ENCODE data around the gene POGLUT3. TPM values are rescaled to one million over a fixed set of nuclear protein-coding genes. Genes with fewer than 3 reads are reported as not detected.

POGLUT3 gene, protein sequence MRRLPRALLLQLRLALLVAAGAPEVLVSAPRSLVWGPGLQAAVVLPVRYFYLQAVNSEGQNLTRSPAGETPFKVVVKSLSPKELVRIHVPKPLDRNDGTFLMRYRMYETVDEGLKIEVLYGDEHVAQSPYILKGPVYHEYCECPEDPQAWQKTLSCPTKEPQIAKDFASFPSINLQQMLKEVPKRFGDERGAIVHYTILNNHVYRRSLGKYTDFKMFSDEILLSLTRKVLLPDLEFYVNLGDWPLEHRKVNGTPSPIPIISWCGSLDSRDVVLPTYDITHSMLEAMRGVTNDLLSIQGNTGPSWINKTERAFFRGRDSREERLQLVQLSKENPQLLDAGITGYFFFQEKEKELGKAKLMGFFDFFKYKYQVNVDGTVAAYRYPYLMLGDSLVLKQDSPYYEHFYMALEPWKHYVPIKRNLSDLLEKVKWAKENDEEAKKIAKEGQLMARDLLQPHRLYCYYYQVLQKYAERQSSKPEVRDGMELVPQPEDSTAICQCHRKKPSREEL
- 15.5 and 16.4 TPM in 2 replicates for total RNA-seq

DNA sequence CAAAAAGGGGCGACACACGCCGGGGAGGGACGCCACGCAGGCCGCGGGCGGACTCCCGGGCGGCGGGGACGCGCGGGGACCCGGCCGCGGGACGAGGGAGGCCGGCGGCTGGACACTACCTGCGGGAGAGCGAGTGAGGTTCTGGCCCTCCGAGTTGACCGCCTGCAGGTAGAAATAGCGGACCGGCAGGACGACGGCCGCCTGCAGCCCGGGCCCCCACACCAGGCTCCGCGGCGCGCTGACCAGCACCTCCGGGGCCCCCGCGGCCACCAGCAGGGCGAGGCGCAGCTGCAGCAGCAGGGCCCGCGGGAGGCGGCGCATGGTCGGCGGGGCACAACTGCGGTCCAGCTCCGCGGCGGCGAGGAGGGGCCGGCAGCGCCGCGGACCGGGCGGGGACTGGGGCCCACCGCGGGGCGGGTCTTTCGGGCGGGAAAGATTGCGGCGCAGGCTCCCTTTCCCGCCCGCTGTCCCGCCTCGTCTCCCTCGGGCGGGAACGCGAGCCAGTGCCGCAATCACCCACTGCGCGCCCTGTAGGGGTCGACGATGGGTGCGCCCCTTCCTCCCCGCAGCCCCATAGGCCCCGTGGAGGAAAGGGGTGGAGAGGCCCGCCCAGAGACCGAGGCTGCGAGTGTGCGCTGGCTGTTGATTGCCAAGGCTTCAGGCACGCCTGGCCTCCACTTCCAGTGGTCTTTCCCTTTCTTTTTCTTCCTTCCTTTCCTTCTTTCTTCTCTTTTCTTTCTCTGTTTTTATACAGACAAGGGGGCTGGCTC lies at the start of gene POGLUT3:
POGLUT3 (minus strand) TSS at position 339 of the 770 bp plus-strand sequence; CDS start at position 321, 18 bp downstream.
- intact Hi-C loops (cut with micrococcal nuclease), result loop anchor here (1.0 to 5.0 kb wide), 2 partner anchors 95 to 376 kb away; partner anchors contain the start of genes ACAT1 and EXPH5

DNA sequence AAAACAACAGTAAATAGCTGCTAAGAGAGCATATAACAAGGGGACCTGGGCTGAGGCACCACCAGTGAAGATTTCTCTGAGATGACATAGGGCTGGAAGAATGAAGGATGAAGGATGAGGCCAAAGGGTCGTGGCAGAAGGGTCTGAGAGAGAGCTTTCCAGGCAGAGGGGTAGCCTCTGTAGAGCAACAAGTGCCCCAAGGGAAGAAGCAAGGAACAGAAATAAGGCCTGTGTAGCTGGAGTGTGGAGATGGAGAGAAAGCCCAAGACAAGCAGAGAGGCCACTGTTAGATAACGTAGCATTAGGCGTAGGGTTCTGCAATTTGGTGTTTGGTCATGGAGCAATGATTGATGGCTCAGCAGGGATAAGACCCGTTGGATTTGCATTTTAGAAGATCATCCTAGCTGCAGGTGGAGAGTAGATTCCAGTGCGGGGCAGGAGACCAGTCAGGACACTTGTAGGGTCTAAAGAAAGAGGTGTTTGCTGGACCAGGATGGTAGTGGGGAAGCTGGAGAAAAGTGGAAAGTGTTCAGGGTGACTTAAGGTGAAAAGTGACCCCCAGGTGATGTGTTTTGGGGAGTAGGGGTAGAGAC lies 47.8 kb upstream of the POGLUT3 start:
- intact Hi-C loops (cut with micrococcal nuclease), result no loop called here

DNA sequence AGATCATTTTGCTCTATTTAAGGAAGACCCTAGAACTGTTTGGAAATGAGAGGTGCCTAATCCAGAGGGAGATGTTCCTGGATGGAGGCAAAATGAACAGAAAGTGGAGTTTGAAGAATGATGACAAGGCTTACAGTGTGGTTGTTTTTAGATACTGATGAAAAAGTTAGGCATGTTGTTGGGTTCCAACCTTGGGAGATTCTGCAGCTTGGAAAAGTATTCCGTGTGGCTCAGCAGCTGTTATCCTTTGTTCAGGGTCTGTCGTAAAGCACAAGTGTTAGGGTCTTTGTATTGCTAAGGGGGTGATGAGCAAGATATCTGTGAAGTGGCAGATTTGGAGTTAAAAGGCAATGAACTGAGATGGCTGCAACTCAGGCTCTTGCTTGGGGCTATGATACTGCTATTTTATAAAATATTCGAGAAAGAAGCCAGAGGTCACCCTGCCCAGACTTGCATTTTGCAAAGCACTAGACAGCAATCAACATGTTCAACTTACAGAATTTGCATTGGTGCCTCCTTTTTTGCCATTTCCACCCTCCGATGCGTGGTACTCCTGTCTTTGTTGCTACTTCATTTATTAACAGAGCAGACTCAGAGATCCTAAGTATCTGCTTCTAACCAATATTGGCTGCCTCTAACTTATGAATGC lies 45.3 kb upstream of the POGLUT3 start:
- intact Hi-C loops (cut with micrococcal nuclease), result no loop called here

DNA sequence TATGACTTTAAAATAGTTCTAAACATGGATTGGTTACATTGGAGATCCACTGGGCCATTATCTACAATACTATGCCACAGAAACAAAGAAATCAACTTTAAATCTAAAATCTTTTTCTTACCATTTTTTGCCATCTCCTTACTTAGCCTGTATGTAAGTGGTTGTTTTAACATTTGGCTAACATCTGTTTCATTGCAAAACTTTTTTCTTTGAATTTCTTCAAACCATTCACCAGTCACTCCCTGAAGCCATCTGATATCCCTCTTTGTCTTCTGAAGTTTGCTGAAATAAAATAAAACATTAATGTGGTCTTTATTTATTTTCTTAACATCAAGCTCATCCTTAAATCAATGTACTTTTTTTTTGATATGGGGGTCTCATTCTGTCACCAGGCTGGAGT lies 43.3 kb upstream of the POGLUT3 start:
- intact Hi-C loops (cut with micrococcal nuclease), result no loop called here

DNA sequence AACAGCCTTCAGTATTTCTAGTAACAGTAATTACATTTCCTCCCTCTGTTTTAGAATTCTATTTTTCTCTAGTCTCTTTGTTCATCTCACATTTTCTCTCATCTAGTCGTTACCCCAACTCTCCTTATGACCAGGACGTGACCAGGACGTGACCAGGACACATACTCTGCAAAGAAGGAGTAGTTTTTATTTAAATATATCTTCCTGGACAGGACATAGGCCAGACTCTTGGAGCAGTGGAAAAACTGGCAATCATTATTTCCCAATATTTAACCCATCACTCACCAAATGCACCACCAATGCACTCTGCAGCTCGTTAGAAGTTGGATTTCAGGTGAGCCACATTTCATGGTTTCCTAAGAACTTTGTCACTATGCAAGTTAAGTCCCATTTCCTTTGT lies 40.3 kb upstream of the POGLUT3 start:
- intact Hi-C loops (cut with micrococcal nuclease), result no loop called here

DNA sequence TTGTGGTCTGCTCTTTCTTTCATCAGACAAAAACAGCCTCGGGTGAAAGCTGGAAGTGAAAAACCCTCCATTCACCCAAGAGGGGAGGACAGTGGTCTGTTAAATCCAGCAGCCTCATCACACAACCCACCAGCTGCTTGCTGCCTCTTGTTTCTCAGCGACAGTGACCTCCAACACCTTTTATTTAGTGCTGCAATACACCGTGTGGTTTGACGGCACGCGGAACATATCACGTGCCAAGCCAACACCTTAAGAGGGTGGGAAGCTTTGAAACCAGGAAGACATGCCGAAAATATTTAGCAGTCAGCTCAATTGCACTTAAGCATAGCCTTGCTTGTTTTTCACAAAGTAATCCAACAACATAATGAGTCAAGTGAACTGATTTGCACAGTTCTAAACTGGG lies 39.8 kb upstream of the POGLUT3 start:
- intact Hi-C loops (cut with micrococcal nuclease), result no loop called here

DNA sequence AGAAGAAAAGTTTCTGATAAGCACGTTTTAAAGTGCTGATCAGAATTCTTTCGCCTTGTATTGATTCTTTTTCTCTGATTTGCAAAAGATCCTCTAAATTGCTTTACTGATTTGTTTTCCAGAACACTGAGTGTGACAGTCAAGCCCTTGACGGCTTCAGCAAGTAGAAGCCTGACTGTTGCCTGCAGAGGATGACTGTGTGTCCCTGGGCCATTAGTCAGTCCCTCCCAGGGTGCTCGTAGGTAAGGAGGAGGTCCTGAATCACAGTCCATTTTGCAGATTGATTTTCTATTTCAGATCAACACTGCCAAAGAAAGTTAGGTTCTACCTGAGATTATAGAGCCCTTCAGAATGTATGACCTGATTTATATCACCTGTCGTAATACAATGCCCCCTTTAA lies 38.6 kb upstream of the POGLUT3 start:
- intact Hi-C loops (cut with micrococcal nuclease), result no loop called here

DNA sequence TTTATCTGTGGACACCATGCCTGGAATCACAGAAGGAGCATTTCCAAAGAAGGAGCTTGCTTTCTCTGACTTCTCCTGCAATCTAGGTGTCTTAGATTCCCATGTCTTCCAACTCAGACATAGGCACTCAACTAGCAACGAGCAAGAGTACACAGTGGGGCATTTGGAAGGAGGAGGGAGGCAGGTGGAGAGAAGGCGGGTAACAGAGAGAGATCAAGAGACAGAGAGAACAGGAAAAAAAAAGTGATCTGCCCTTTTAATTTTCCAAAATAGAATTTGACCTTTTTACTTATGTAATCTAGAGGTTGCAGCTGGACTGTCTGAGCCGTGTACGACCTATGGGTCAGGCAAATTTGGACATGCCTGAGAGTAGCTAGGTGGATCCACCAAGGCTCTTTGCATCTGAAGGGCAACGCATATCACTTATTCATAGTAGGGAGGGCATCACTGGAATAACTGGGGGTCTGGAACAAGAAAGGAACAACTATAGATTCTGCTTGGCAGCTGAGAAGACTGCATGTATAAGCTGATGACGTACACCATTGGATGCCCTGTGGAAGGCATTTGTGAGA lies 37.3 kb upstream of the POGLUT3 start:
- intact Hi-C loops (cut with micrococcal nuclease), result no loop called here

DNA sequence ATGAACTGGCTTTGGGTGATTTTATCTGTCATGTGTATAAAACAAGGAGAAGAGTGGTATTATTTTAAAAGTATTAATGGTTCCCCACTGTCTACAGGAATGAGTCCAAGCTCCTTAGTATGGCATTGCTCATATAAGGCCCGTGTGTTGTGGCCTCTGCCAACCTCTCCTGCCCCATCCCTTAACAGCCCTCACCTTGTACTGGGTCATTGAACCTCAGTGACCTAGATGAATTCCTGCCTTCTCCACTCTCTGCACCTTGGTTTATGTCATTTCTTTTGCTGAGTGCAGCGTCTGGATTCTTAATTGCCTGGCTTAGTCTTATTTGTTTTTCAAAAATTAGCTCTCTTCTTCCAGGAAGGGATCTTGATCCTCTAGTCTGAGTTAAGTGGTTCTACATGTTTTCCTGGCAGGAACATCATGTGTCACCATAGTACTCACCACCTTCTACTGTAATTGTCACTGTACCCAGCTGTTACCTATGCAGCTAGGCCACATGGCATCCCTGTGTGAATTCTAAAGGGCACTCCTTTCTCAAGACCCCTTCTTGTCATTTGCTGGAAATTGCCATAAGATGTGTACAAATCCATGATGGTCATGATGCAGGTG lies 36.2 kb upstream of the POGLUT3 start:
- intact Hi-C loops (cut with micrococcal nuclease), result no loop called here

DNA sequence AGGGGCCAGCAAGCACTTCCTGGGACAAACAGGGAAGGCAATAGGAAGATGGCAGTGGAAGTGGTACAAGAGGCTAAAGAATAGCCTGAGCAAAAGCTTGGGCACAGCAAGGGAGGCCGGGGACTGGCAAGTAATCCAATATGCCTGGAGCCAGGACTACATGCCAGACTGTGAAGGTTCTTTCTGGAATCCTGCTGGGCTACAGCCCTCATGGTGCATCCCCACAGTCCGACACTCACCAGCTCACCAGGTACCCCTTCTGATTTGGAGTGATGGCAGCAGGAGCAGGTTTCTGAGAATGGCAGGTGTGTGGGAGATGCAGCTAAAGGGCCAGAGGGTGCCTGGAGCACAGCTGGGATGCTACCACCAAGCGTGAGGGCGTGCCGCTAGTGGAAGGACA lies 32.2 kb upstream of the POGLUT3 start:
- intact Hi-C loops (cut with micrococcal nuclease), result no loop called here

DNA sequence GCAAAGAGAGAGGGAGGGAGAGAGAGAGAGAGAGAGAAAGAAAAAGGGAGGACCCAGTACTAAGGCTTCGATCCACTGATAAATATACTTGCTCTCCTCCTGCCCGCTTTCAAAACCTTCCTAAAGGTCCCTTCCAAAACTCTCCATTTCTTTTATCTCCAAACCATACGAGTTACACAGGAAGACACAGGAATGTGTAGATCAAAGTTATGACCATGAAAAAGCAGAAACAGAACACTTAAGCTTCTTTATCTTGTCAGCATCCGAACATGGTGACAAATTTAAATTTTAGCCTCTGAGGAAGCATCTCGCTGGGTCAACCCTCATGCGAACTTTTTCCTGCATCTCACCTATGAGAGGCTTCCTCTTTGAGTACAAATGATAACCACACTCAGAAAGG lies 29.2 kb upstream of the POGLUT3 start:
- intact Hi-C loops (cut with micrococcal nuclease), result no loop called here

DNA sequence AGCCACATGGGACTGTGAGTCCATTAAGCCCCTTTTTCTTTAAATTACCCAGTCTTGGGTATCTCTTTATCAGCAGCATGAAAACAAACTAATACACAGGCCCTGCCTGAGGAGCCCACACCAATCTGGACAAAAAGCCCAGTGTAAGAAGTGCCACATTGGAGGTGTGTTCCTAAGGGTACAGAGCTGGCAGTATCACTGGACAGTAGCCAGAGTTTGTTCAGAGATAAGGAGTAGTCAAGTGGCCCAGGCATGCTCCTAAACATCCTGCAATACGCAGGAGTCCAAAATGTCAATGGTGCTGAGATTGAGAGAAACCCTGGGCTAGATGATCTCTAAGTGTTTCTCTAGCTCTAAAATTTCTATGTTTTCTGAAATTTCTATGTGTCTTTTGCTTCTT lies 27.0 kb upstream of the POGLUT3 start:
- intact Hi-C loops (cut with micrococcal nuclease), result no loop called here

DNA sequence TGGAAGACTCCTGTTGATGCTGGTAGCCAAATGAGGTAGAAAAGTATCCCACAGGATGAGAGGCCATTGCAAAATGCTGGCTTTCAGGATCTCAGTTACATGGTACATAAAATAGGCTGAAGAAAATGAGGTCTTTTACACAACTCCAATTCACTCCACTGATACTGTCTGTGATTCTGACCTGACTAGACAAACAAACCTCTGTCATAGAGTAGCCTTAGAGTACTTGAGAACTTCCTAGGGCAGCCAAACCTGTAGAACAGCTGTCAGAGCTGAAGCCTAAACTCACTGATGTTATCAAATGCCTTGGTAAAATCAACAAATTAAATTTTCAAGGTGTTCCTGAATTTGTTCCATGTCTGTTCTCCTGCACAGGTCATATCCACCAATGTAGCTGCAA lies 26.2 kb upstream of the POGLUT3 start:
- intact Hi-C loops (cut with micrococcal nuclease), result no loop called here

DNA sequence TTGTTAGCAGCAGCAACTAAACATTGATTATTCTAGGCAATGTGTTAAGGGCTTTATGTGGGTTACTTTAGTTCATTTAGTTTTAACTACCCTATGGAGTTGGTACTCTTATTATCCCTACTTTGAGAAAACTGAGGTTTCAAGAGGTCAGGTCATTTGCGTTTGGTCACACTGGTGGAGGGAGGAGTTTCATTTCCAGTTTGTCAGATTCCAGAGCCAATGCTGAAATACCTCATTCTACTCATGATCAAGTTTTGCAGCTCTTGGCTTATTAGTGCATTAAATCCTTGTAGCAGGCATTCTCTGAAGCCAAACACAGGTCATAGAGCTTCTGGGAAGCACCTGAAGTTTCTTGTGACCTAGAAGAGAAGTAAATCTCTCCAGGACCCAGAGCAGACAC lies 24.1 kb upstream of the POGLUT3 start:
- intact Hi-C loops (cut with micrococcal nuclease), result no loop called here

DNA sequence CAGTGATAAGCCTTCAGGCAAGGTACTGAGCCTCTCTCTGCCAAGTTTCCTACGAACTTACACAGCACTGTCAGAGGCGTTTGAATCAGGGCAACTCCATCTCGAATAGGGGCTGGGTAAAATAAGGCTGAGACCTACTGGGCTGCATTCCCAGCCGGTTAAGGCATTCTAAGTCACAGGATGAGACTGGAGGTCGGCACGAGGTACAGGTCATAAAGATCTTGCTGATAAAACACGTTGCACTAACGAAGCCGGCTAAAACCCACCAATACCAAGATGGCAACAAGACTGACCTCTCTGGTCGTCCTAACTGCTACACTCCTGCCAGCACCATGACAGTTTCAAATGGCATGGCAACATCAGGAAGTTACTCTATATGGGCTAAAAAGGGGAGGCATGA lies 20.4 kb upstream of the POGLUT3 start:
- intact Hi-C loops (cut with micrococcal nuclease), result no loop called here

DNA sequence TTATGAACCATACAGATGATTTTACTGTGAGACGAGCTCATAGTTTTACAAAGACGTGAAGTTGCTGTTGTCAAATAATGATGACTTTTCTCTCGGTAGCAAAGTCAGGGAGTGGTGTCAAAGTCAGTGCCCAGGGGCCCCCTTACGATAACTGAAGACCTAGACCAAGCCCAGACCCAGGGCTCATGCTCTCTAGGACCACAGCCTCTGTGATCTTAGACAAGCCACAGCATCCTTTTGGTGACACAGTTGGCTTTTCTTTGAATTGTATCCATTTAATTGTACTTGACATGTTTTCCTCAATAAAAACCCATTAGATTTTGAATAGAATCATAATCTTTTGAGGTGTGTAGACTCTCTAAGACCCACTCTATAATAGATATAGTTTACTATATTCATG lies 17.9 kb upstream of the POGLUT3 start:
- intact Hi-C loops (cut with micrococcal nuclease), result no loop called here

DNA sequence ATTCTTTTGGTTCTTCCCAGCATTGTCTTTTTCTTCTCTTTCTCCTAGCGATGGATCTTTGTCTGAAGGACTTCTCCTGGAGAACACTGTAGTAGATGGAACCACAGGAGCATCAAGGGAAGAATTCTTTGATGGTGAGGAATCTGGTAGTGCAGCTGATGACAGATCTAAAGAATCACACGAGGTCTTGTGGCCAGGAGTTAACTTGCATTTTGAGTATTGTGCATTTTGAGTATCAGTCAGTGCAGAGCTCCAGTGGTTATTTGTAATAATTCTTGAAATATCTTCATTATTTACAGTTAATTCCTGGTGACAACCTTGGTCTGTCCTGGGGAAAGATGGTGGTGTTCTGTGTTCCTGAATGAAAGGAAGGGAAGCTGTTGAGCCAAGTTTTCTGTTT lies 14.5 kb upstream of the POGLUT3 start:
- intact Hi-C loops (cut with micrococcal nuclease), result no loop called here

DNA sequence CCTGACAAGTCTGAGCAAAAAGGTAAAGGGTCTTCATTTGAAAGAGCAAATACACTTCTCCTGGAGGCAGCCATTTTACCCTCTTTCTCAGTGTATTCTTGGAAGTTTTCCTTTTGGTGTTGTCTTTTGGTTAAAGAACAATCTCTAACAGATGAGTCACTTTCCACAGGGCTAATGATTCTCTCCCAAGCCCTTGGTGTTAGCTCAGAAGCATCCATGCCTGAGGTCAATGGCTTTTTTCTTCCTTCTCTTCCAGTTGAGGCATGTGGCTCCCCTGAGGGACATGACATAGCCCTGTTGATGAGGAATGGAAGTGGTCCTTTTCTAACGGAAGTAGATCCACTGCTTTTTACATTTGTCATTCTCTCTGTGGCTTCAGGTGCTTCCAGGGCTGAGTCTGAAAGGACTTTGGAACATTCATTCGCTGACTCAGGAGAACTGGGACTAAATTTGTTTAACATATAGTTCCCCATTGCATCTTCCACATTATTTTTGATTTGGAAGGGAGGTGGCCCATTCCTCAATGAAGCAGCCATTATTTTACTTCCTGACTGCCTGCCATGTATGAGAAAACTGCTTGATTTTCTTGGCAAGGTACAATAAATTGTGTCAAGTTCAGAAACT lies 13.8 kb upstream of the POGLUT3 start:
- intact Hi-C loops (cut with micrococcal nuclease), result no loop called here

DNA sequence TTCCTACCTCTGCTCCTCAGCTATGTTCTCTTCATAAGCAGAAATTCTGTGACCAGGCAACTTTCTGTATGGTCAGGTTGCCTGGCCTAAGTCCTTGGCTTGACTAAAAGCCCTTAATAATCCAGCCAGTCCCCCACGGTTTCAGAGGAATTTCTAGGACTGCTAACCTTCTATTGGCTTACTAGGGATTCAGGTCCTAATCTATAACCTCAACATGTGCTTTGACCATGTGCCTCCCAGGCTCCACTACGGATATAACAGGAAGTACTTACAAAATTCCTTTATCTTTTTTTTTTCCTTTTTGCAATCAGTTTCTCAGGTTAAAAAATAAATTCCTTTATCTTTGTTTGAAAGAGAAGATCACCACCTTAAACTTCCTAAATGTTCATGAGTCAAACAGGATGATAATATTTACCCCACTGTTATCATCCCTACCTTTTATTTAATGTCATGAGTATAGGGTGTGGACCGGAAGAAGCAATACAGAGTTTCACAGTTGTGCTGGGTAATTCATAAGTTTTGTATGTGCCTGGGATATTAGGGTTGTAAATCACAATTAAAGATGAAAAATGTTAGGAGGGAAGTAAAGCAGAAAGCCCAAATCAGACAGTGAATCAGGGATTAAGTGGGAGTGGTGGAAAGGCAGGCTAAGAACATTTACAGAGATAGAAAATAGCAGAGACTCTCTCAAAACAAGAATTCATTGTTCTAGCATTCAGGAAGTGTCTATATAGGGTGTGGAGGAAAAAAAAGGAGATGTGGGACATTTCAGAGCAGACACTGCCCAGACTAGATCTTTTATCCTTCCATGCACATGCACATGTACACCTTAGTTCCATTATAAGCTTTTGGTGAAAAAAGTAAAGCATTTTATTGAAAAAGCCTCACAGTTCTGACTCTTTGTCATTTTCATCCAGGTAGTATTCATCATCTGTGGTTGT lies 10.7 kb upstream of the POGLUT3 start:
- intact Hi-C loops (cut with micrococcal nuclease), result no loop called here

Data from T-helper 2 cell treated with Interferon-gamma antibody and Interleukin-4, amounts not matched to agents 100 ng/mL and 5 ng/mL, for 36 hours (primary cell).